ENCODE measurements around the gene TNFRSF18.

Gene TNFRSF18

GRCh38 chr1:1240348-1240732 is 33.9 kb upstream of the TNFRSF18 start:
- DNase-seq: no peak

GRCh38 chr1:1239614-1240347 is 33.4 kb upstream of the TNFRSF18 start:
- DNase-seq: no peak

GRCh38 chr1:1239227-1239613 is 32.8 kb upstream of the TNFRSF18 start:
- DNase-seq: no peak

- no peak for DNase-seq
Measured at GRCh38 chr1:1238702-1239178, 32.3 kb upstream of the TNFRSF18 start.

GRCh38 chr1:1237874-1238701 is 31.7 kb upstream of the TNFRSF18 start:
- DNase-seq: no peak

- DNase-seq: no peak
Measured at GRCh38 chr1:1236945-1237873, 30.8 kb upstream of the TNFRSF18 start.

- no peak for DNase-seq
Measured at GRCh38 chr1:1236176-1236763, 29.9 kb upstream of the TNFRSF18 start.

- DNase-seq: no peak
Measured at GRCh38 chr1:1235016-1235744, 28.8 kb upstream of the TNFRSF18 start.

GRCh38 chr1:1234180-1234808 is 27.9 kb upstream of the TNFRSF18 start:
- DNase-seq: no peak

- no peak for DNase-seq
Measured at GRCh38 chr1:1233567-1233892, 27.1 kb upstream of the TNFRSF18 start.

- DNase-seq: no peak
Measured at GRCh38 chr1:1232796-1233566, 26.6 kb upstream of the TNFRSF18 start.

- DNase-seq: no peak
Measured at GRCh38 chr1:1232208-1232795, 25.9 kb upstream of the TNFRSF18 start, which contains the start of gene B3GALT6. Gene B3GALT6, plus strand, starts transcription at chr1:1232237. Its CDS starts 42 bp downstream, at chr1:1232279.

GRCh38 chr1:1231400-1232207 is 25.2 kb upstream of the TNFRSF18 start, which contains the start of gene SDF4:
Gene SDF4, minus strand, starts transcription at chr1:1232001. Its CDS starts 3,229 bp downstream, at chr1:1228772.
- DNase-seq: peak; percentile 98

GRCh38 chr1:1230656-1231399 is 24.4 kb upstream of the TNFRSF18 start:
- no peak for DNase-seq

- no peak for DNase-seq
Measured at GRCh38 chr1:1229770-1230169, 23.4 kb upstream of the TNFRSF18 start.

- no peak for DNase-seq
Measured at GRCh38 chr1:1228596-1229321, 22.4 kb upstream of the TNFRSF18 start.

- no peak for DNase-seq
Measured at GRCh38 chr1:1228187-1228586, 21.8 kb upstream of the TNFRSF18 start.

- no peak for DNase-seq
Measured at GRCh38 chr1:1227386-1227785, 21.0 kb upstream of the TNFRSF18 start.
